PC-9 (cell line): ENCODE measurements around the gene ORMDL3. TPM values are rescaled to one million over a fixed set of nuclear protein-coding genes. Genes with fewer than 3 reads are reported as not detected.

Experiments
- BruUV-seq: library from RNA; stranded (reverse); fragments of 400-500 nt; replicated peaks from 2 replicates; lab custom pipeline; 2021; lab: Mats Ljungman, UMichigan
- CTCF ChIA-PET: fragments of 300-600 bp; sonication (Branson Sonifier 250); formaldehyde crosslinking; loops from one replicate; lab custom pipeline; 2022; ENCODE audit warnings: antibody characterized with exemption; lab: Charles Lee
- POLR2A ChIA-PET: fragments of 300-600 bp; sonication (Branson Sonifier 250); formaldehyde crosslinking; loops from one replicate; lab custom pipeline; 2022; ENCODE audit warnings: antibody characterized with exemption; ENCODE audit not compliant: unreplicated experiment; lab: Charles Lee
- DNase-seq, 2 experiments: peaks; one replicate each; pipeline versions ENCODE4 v3.0.0 to v3.0.0-alpha.2; 2015 to 2022; ENCODE audit warnings: mixed read lengths in 1 of 2
- H2AFZ ChIP-seq: fragments of 200-600 bp; sonication (generic); 2 replicates; pipeline ENCODE4 v1.8.1; 2017; ENCODE audit warnings: antibody characterized with exemption
- H3F3A ChIP-seq: fragments of 200-600 bp; sonication (generic); 2 replicates; pipeline ENCODE4 v1.8.1; 2017; ENCODE audit warnings: antibody characterized with exemption, mild to moderate bottlenecking, low read depth; ENCODE audit not compliant: insufficient read depth
- H3K27ac ChIP-seq: fragments of 200-600 bp; sonication (generic); 2 replicates; pipeline ENCODE4 v1.6.1; 2016; ENCODE audit warnings: mixed run types
- H3K27me3 ChIP-seq: fragments of 200-600 bp; sonication (generic); 2 replicates; pipeline ENCODE4 v1.6.1; 2016; ENCODE audit warnings: low read depth, mixed run types; ENCODE audit not compliant: insufficient read depth
- H3K36me3 ChIP-seq: fragments of 200-600 bp; sonication (generic); 2 replicates; pipeline ENCODE4 v1.6.1; 2016; ENCODE audit warnings: low read depth, mixed run types
- H3K4me1 ChIP-seq: fragments of 200-600 bp; sonication (generic); replicated peaks from 2 replicates; pipeline ENCODE4 v1.6.1; 2016; ENCODE audit warnings: mixed run types; ENCODE audit not compliant: insufficient read depth
- H3K4me2 ChIP-seq: fragments of 200-600 bp; sonication (generic); 2 replicates; pipeline ENCODE4 v1.6.1; 2017; ENCODE audit warnings: mixed run types
- H3K4me3 ChIP-seq: fragments of 200-600 bp; sonication (generic); 2 replicates; pipeline ENCODE4 v1.6.1; 2016; ENCODE audit warnings: mixed run types
- H3K79me2 ChIP-seq: fragments of 200-600 bp; sonication (generic); 2 replicates; pipeline ENCODE4 v1.6.1; 2017; ENCODE audit warnings: low read depth, mixed run types
- H3K9me2 ChIP-seq: fragments of 200-600 bp; sonication (generic); 2 replicates; pipeline ENCODE4 v1.8.1; 2017; ENCODE audit warnings: mild to moderate bottlenecking; ENCODE audit not compliant: insufficient read depth
- H3K9me3 ChIP-seq: fragments of 200-600 bp; sonication (generic); 2 replicates; pipeline ENCODE4 v1.8.1; 2016; ENCODE audit warnings: low read depth; ENCODE audit not compliant: insufficient read depth
- H4K20me1 ChIP-seq: fragments of 200-600 bp; sonication (generic); 2 replicates; pipeline ENCODE4 v1.8.1; 2017; ENCODE audit not compliant: insufficient read depth
- CTCF ChIP-seq: fragments of 200-600 bp; sonication (generic); conservative IDR thresholded peaks from 2 replicates; pipeline ENCODE4 v1.6.1; 2017; ENCODE audit warnings: mixed run types, antibody characterized with exemption, mild to moderate bottlenecking, moderate library complexity
- EZH2 ChIP-seq: fragments of 200-600 bp; sonication (generic); IDR thresholded peaks from 2 replicates; pipeline ENCODE4 v1.8.0; 2017; ENCODE audit warnings: antibody characterized with exemption, low read depth
- intact Hi-C: fragments of 100-400 bp; cut with micrococcal nuclease; formaldehyde crosslinking; loops from one replicate; pipeline ENCODE4 v1.10.0; 2022; ENCODE audit not compliant: unreplicated experiment
- total RNA-seq: library from RNA; stranded (reverse); gene quantifications from 2 replicates; pipeline ENCODE4 v1.2.3, GENCODE V29; 2021

Gene ORMDL3
- total RNA-seq, 1 experiment from 2014 or later = 51.1 TPM

GRCh38 chr17:39898088-39898487 is 29.3 kb downstream of the ORMDL3 start:
- H3K36me3 ChIP-seq = no peaks in the 10 kb centered on the region
- POLR2A ChIA-PET = no interaction called here
- TF ChIP-seq CTCF = no peak
- no peak for TF ChIP-seq EZH2
- no peak overlapping the region for H3K4me3 ChIP-seq
- no peak overlapping the region for H3K4me2 ChIP-seq
- CTCF ChIA-PET = no interaction called here
- no peaks in the 10 kb centered on the region for H3K27me3 ChIP-seq
- intact Hi-C loops = no loop called here
- H3K9me2 ChIP-seq = no peaks in the 10 kb centered on the region
- H4K20me1 ChIP-seq = no peaks in the 10 kb centered on the region
- H2AFZ ChIP-seq = no peak overlapping the region
- DNase-seq = no peak
- no peak overlapping the region for H3K27ac ChIP-seq
- no TSS peak for BruUV-seq
- H3K4me1 ChIP-seq = peaks cover 11% of the 10 kb centered on the region
- H3K79me2 ChIP-seq = no peaks in the 10 kb centered on the region
- H3K9me3 ChIP-seq = no peaks in the 10 kb centered on the region
- H3F3A ChIP-seq = peaks cover 9% of the 10 kb centered on the region; the same call in 1 of the 2 replicates

GRCh38 chr17:39894681-39895376 is 32.6 kb downstream of the ORMDL3 start:
- ChIA-PET CTCF (no interaction called here), POLR2A (interaction anchor here (0.6 kb wide), 1 partner anchor 23 kb away, joined by 23 read pairs; the partner anchor contains the start of gene GSDMB)
- no peaks in the 10 kb centered on the region for H3K9me3 ChIP-seq
- no peak overlapping the region for H3K4me2 ChIP-seq
- no peaks in the 10 kb centered on the region for H3K9me2 ChIP-seq
- no peak overlapping the region for H3K4me3 ChIP-seq
- intact Hi-C loops = no loop called here
- peaks cover 9% of the 10 kb centered on the region; the same call in 1 of the 2 replicates for H3F3A ChIP-seq
- H3K27me3 ChIP-seq = no peaks in the 10 kb centered on the region
- no peaks in the 10 kb centered on the region for H3K79me2 ChIP-seq
- peaks cover 16% of the 10 kb centered on the region for H3K4me1 ChIP-seq
- no peaks in the 10 kb centered on the region for H3K36me3 ChIP-seq
- BruUV-seq = no TSS peak
- no peak overlapping the region for H2AFZ ChIP-seq
- DNase-seq = no peak
- H3K27ac ChIP-seq = no peak overlapping the region
- TF ChIP-seq CTCF (no peak), EZH2 (no peak)
- H4K20me1 ChIP-seq = no peaks in the 10 kb centered on the region

GRCh38 chr17:39889200-39889599 is 38.2 kb downstream of the ORMDL3 start:
- POLR2A ChIA-PET = no interaction called here
- CTCF ChIA-PET = no interaction called here
- Histone ChIP-seq H3F3A (no peaks in the 10 kb centered on the region), H3K27ac (no peak overlapping the region), H3K4me2 (no peak overlapping the region), H3K36me3 (no peaks in the 10 kb centered on the region), H3K27me3 (no peaks in the 10 kb centered on the region), H3K4me1 (0 out of 2 replicates have a peak, but pooled peaks cover 5% of the 10 kb centered on the region), H3K79me2 (no peaks in the 10 kb centered on the region), H3K9me2 (no peaks in the 10 kb centered on the region), H3K4me3 (no peak overlapping the region), H3K9me3 (no peaks in the 10 kb centered on the region), H4K20me1 (no peaks in the 10 kb centered on the region), H2AFZ (no peak overlapping the region)
- no peak for TF ChIP-seq CTCF
- no peak for TF ChIP-seq EZH2
- intact Hi-C loops = no loop called here
- no peak for DNase-seq
- no TSS peak for BruUV-seq
